HCT116 (cell line): ENCODE results near the gene CEND1. TPM values are rescaled to one million over a fixed set of nuclear protein-coding genes. Genes with fewer than 3 reads are reported as not detected.

Experiments
- ATAC-seq: fragments of 200-7000 bp; cut with Tn5 transposase; 2 replicates; pipeline ENCODE4 v1.9.1; 2020; ENCODE audit warnings: mild to moderate bottlenecking, moderate library complexity
- BruUV-seq: library from RNA; stranded (reverse); fragments of 400-500 nt; replicated peaks from 2 replicates; lab custom pipeline; 2021; lab: Mats Ljungman, UMichigan
- CTCF ChIA-PET: fragments of 300-600 bp; sonication (Branson Sonifier 250); formaldehyde crosslinking; loops from one replicate; lab custom pipeline; 2021; ENCODE audit warnings: antibody characterized with exemption; lab: Charles Lee
- POLR2A ChIA-PET: fragments of 300-600, 350-600 bp; sonication (Branson Sonifier 250); formaldehyde crosslinking; loops from one replicate; lab custom pipeline; 2021; ENCODE audit warnings: antibody characterized with exemption; lab: Charles Lee
- RAD21 ChIA-PET, 2 experiments: fragments of 300-600 bp; sonication (Branson Sonifier 250); formaldehyde crosslinking; loops; one replicate each; lab custom pipeline; 2023; ENCODE audit warnings: low total read pairs in 2 of 2; ENCODE audit not compliant: uncharacterized antibody in 2 of 2, unreplicated experiment in 2 of 2, low non-redundant PET in 1 of 2; lab: Charles Lee
- DNase-seq: peaks from one replicate; pipeline ENCODE4 v3.0.0-alpha.2; 2010; ENCODE audit warnings: low read depth, low spot score
- H2AFZ ChIP-seq: fragments of 200-600 bp; shearing (Covaris generic), sonication (generic); 2 replicates; pipeline ENCODE4 v1.6.1; 2017; ENCODE audit warnings: low read depth, mixed run types, mixed read lengths, antibody characterized with exemption, low read length; ENCODE audit not compliant: poor library complexity, severe bottlenecking
- H3K27ac ChIP-seq: 2 replicates; pipeline ENCODE4 v1.5.1; 2012; ENCODE audit warnings: low read depth, low read length
- H3K27me3 ChIP-seq: fragments of 200-600 bp; sonication (generic); 2 replicates; pipeline ENCODE4 v1.6.1; 2016; ENCODE audit warnings: mixed run types, low read length, mixed read lengths; ENCODE audit not compliant: insufficient read depth
- H3K36me3 ChIP-seq, 2 experiments: fragments of 200-500 bp in 1 of 2; fragments of 200-600 bp in 1 of 2; sonication (Bioruptor generic) in 1 of 2; sonication (generic) in 1 of 2; 2 replicates each; pipeline versions ENCODE4 v1.5.1 to v1.6.1; 2014 to 2016; ENCODE audit warnings: low read length in 2 of 2, inconsistent platforms in 1 of 2, mixed read lengths in 1 of 2, mixed run types in 1 of 2; ENCODE audit not compliant: insufficient read depth in 2 of 2, control insufficient read depth in 1 of 2
- H3K4me1 ChIP-seq, 2 experiments: fragments of 200-600 bp in 1 of 2; sonication (generic) in 1 of 2; 2 replicates each; pipeline versions ENCODE4 v1.5.1 to v1.6.1; 2012 to 2017; ENCODE audit warnings: low read length in 2 of 2, inconsistent platforms in 1 of 2, mild to moderate bottlenecking in 1 of 2, mixed read lengths in 1 of 2, mixed run types in 1 of 2, moderate library complexity in 1 of 2; ENCODE audit not compliant: insufficient read depth in 2 of 2, control insufficient read depth in 1 of 2
- H3K4me2 ChIP-seq: fragments of 200-600 bp; sonication (generic); 2 replicates; pipeline ENCODE4 v1.6.1; 2017; ENCODE audit warnings: mixed run types, low read length, mixed read lengths
- H3K4me3 ChIP-seq, 2 experiments: fragments of 200-600 bp in 1 of 2; sonication (generic) in 1 of 2; replicated peaks in 1 of 2; 2 replicates each; pipeline ENCODE4 v1.5.1; 2011 to 2016; ENCODE audit warnings: low read length in 2 of 2, control low read depth in 1 of 2, low read depth in 1 of 2, mild to moderate bottlenecking in 1 of 2, mixed read lengths in 1 of 2, mixed run types in 1 of 2
- H3K79me2 ChIP-seq: fragments of 200-600 bp; sonication (generic); 2 replicates; pipeline ENCODE4 v1.6.1; 2017; ENCODE audit warnings: mild to moderate bottlenecking, mixed run types, low read length, moderate library complexity, mixed read lengths; ENCODE audit not compliant: insufficient read depth
- H3K9ac ChIP-seq: fragments of 200-600 bp; sonication (generic); 2 replicates; pipeline ENCODE4 v1.6.1; 2016; ENCODE audit warnings: low read length, mixed read lengths
- H3K9me2 ChIP-seq: fragments of 200-600 bp; sonication (generic), shearing (Covaris generic); 2 replicates; pipeline ENCODE4 v1.6.1; 2017; ENCODE audit warnings: mixed run types, mild to moderate bottlenecking, moderate library complexity; ENCODE audit not compliant: insufficient read depth
- H3K9me3 ChIP-seq, 2 experiments: fragments of 200-500 bp in 1 of 2; fragments of 200-600 bp in 1 of 2; sonication (Bioruptor generic) in 1 of 2; sonication (generic) in 1 of 2; 2 replicates each; pipeline ENCODE4 v1.6.1; 2014 to 2017; ENCODE audit warnings: low read length in 2 of 2, mixed read lengths in 2 of 2, inconsistent platforms in 1 of 2, low read depth in 1 of 2, mild to moderate bottlenecking in 1 of 2, mixed run types in 1 of 2, moderate library complexity in 1 of 2; ENCODE audit not compliant: control insufficient read depth in 1 of 2, insufficient read depth in 1 of 2
- H4K20me1 ChIP-seq: fragments of 200-600 bp; sonication (generic), shearing (Covaris generic); 2 replicates; pipeline ENCODE4 v1.6.1; 2017; ENCODE audit warnings: mixed run types, mild to moderate bottlenecking, moderate library complexity; ENCODE audit not compliant: insufficient read depth
- CBX3 ChIP-seq: IDR thresholded peaks from 2 replicates; pipeline ENCODE4 v1.6.1; 2012; ENCODE audit warnings: low read depth
- CEBPB ChIP-seq: IDR thresholded peaks from 2 replicates; pipeline ENCODE4 v1.6.1; 2012; ENCODE audit warnings: low read depth
- ELF1 ChIP-seq: IDR thresholded peaks from 2 replicates; pipeline ENCODE4 v1.6.1; 2012; ENCODE audit warnings: low read depth, borderline replicate concordance
- EZH2phosphoT487 ChIP-seq: fragments of 200-600 bp; IDR thresholded peaks from 2 replicates; pipeline ENCODE4 v1.6.1; 2018; ENCODE audit warnings: antibody characterized with exemption, borderline replicate concordance
- FOSL1 ChIP-seq: IDR thresholded peaks from 2 replicates; pipeline ENCODE4 v1.6.1; 2012; ENCODE audit warnings: low read depth
- POLR2AphosphoS5 ChIP-seq: IDR thresholded peaks from 2 replicates; pipeline ENCODE4 v1.6.1; 2011; ENCODE audit warnings: mild to moderate bottlenecking, low read depth, low read length, moderate library complexity
- SIN3A ChIP-seq: IDR thresholded peaks from 2 replicates; pipeline ENCODE4 v1.6.1; 2012; ENCODE audit warnings: low read depth
- ZNF274 ChIP-seq: fragments of 200-500 bp; sonication (Bioruptor generic); IDR thresholded peaks from 2 replicates; pipeline ENCODE4 v1.6.1; 2014; ENCODE audit warnings: mild to moderate bottlenecking, low read depth, low read length, inconsistent platforms
- intact Hi-C: fragments of 100-400 bp; cut with micrococcal nuclease; formaldehyde crosslinking; loops from 2 replicates; pipeline ENCODE4 v1.10.0; 2022
- total RNA-seq: library from RNA; stranded (reverse); gene quantifications from one replicate; pipeline ENCODE4 v1.2.1, GENCODE V29; 2021; ENCODE audit not compliant: unreplicated experiment
- TF ChIP-seq, protein P1 (sequence below), 3 experiments: fragments of 200-600 bp in 1 of 3; sonication (generic) in 1 of 3; IDR thresholded peaks in 2 of 3; conservative IDR thresholded peaks in 1 of 3; 2 replicates each; pipeline ENCODE4 v1.5.1; 2012 to 2017; ENCODE audit warnings: low read depth in 2 of 3, low read length in 2 of 3, antibody characterized with exemption in 1 of 3, borderline replicate concordance in 1 of 3, control low read depth in 1 of 3, mild to moderate bottlenecking in 1 of 3, mixed read lengths in 1 of 3, mixed run types in 1 of 3, moderate library complexity in 1 of 3; ENCODE audit not compliant: insufficient read depth in 1 of 3
- TF ChIP-seq, protein P2 (sequence below): IDR thresholded peaks from 2 replicates; pipeline ENCODE4 v1.6.1; 2011; ENCODE audit warnings: mild to moderate bottlenecking, low read length, moderate library complexity; ENCODE audit not compliant: insufficient replicate concordance; ENCODE audit errors: extremely low read depth
- TF ChIP-seq, protein P3 (sequence below): IDR thresholded peaks from 2 replicates; pipeline ENCODE4 v1.6.1; 2012

Gene CEND1
- total RNA-seq, 1 experiment from 2014 or later: 0.27 TPM

DNA sequence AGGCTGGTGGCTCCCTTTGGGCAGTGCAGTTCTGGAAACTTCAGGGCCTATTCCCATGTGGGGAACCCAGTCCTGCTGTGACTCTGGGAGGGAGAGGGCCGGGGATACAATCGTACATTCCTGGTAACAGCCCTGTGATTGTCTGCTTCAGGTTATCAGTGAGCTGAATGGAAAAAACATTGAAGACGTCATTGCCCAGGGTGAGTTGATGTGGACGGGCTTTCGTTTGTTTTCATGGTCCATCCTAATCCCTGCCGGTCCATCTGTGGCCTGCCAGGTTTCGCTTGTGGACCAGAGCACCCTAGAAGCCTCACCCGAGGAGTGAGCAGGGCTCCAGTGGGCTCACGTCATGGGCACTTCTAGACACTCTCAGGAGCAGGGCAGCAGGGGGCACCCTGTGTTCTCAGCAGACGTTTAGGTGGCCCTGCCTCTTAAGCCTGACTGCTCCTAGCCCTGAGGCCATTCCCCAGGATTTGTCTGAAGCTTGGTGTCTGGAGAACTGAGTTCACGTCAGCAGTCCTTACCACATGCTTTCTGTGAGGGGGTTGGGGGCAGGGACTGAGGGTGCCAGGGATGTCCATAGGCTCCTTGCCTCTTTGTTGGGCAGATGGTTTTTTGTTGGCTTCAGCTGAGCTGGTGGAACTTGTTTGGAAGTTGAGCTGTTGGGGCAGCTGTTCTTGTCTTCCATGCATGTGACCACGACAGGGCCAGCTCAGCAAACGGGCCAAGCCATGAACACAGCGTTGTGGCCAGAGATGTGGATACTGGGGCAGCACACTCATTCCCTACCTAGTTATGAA, 21.8 kb upstream of the CEND1 start:
- Histone ChIP-seq H3K4me3 (peak overlapping the region; percentile 82 to 97), H3K79me2 (peaks cover 52% of the 10 kb centered on the region), H3K36me3 (peaks cover 21 to 38% of the 10 kb centered on the region in 2 experiments), H3K9me3 (no peaks in the 10 kb centered on the region), H2AFZ (no peak overlapping the region), H3K9ac (peak overlapping the region; percentile 100), H4K20me1 (peaks cover 17% of the 10 kb centered on the region; the same call in 1 of the 2 replicates), H3K9me2 (no peaks in the 10 kb centered on the region), H3K4me1 (peaks cover 17 to 55% of the 10 kb centered on the region in 2 experiments), H3K27me3 (no peaks in the 10 kb centered on the region), H3K27ac (peak overlapping the region; percentile 93), H3K4me2 (peak overlapping the region; percentile 88)
- no TSS peak for BruUV-seq
- ATAC-seq (no peak), DNase-seq (no peak)
- TF ChIP-seq CEBPB (no peak), ELF1 (no peak)
- TF ChIP-seq, protein P1, sequence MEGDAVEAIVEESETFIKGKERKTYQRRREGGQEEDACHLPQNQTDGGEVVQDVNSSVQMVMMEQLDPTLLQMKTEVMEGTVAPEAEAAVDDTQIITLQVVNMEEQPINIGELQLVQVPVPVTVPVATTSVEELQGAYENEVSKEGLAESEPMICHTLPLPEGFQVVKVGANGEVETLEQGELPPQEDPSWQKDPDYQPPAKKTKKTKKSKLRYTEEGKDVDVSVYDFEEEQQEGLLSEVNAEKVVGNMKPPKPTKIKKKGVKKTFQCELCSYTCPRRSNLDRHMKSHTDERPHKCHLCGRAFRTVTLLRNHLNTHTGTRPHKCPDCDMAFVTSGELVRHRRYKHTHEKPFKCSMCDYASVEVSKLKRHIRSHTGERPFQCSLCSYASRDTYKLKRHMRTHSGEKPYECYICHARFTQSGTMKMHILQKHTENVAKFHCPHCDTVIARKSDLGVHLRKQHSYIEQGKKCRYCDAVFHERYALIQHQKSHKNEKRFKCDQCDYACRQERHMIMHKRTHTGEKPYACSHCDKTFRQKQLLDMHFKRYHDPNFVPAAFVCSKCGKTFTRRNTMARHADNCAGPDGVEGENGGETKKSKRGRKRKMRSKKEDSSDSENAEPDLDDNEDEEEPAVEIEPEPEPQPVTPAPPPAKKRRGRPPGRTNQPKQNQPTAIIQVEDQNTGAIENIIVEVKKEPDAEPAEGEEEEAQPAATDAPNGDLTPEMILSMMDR (IDR thresholded peaks at IDR 0.05 in 2 of 3, conservative IDR thresholded peaks at IDR 0.05 in 1 of 3; ENCODE audit: borderline replicate concordance in 1 of 3, insufficient read depth in 1 of 3, low read depth in 2 of 3, low read length in 2 of 3): peak in 2 of 3 experiments; percentile 8 to 16; a peak in 1 of 6 replicates
- intact Hi-C loops: no loop called here
- RAD21 ChIA-PET: no interaction called here
- POLR2A ChIA-PET: interaction anchor here (1.8 kb wide), 1 partner anchor 8 kb away, joined by 9 read pairs; the partner anchor contains the start of gene PNPLA2
- CTCF ChIA-PET: no interaction called here

DNA sequence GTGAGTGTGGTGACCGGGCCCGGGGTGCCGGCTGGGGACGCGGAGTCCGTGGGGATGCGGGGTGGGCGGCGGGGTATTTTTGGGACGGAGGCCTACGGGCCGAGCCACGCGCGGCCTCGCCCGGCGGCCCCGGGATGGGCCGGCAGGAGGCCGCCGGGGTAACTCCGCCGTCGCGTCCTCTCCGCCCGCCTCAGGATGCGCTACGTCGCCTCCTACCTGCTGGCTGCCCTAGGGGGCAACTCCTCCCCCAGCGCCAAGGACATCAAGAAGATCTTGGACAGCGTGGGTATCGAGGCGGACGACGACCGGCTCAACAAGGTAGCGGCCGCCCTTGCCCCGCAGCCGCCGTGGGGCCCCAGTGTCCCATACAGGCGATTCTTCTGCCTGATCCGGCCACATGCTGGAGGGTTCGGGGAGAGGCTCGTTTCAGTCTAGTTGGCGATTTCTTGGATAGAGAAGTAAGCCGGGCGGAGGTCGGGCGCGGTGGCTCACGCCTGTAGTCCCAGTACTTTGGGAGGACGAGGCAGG, 20.2 kb upstream of the CEND1 start:
- Histone ChIP-seq H3K9ac (peak overlapping the region; percentile 100), H3K9me3 (no peaks in the 10 kb centered on the region), H2AFZ (no peak overlapping the region), H3K9me2 (no peaks in the 10 kb centered on the region), H3K36me3 (peaks cover 21 to 38% of the 10 kb centered on the region in 2 experiments), H3K4me2 (peak overlapping the region; percentile 88), H3K27ac (peak overlapping the region; percentile 93), H4K20me1 (peaks cover 17% of the 10 kb centered on the region; the same call in 1 of the 2 replicates), H3K27me3 (no peaks in the 10 kb centered on the region), H3K4me3 (peak overlapping the region; percentile 82 to 97), H3K79me2 (peaks cover 52% of the 10 kb centered on the region), H3K4me1 (peaks cover 17 to 52% of the 10 kb centered on the region in 2 experiments)
- ChIA-PET RAD21 (no interaction called here), POLR2A (interaction anchor here (1.0 to 4.4 kb wide), 7 partner anchors 9 to 25 kb away, joined by 4 to 45 read pairs (median 9); partner anchors contain the start of genes CRACR2B and PNPLA2), CTCF (interaction anchor here (1.0 kb wide), 1 partner anchor 28 kb away, joined by 7 read pairs; no protein-coding TSS in a partner anchor)
- DNase-seq (no peak), ATAC-seq (no peak)
- no TSS peak for BruUV-seq
- intact Hi-C loops: no loop called here
- TF ChIP-seq SIN3A (no peak), ZNF274 (no peak), POLR2AphosphoS5 (no peak), FOSL1 (no peak), CBX3 (no peak), EZH2phosphoT487 (no peak)
- TF ChIP-seq, protein P2, sequence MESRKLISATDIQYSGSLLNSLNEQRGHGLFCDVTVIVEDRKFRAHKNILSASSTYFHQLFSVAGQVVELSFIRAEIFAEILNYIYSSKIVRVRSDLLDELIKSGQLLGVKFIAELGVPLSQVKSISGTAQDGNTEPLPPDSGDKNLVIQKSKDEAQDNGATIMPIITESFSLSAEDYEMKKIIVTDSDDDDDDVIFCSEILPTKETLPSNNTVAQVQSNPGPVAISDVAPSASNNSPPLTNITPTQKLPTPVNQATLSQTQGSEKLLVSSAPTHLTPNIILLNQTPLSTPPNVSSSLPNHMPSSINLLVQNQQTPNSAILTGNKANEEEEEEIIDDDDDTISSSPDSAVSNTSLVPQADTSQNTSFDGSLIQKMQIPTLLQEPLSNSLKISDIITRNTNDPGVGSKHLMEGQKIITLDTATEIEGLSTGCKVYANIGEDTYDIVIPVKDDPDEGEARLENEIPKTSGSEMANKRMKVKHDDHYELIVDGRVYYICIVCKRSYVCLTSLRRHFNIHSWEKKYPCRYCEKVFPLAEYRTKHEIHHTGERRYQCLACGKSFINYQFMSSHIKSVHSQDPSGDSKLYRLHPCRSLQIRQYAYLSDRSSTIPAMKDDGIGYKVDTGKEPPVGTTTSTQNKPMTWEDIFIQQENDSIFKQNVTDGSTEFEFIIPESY: no peak
- TF ChIP-seq, protein P3, sequence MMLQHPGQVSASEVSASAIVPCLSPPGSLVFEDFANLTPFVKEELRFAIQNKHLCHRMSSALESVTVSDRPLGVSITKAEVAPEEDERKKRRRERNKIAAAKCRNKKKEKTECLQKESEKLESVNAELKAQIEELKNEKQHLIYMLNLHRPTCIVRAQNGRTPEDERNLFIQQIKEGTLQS: no peak
